ENCODE measurements around the gene ANKRD28. TPM values are rescaled to one million over a fixed set of nuclear protein-coding genes. Genes with fewer than 3 reads are reported as not detected.

Gene ANKRD28
- total RNA-seq, 1 donor from 2014 or later = 21.6 TPM

DNA sequence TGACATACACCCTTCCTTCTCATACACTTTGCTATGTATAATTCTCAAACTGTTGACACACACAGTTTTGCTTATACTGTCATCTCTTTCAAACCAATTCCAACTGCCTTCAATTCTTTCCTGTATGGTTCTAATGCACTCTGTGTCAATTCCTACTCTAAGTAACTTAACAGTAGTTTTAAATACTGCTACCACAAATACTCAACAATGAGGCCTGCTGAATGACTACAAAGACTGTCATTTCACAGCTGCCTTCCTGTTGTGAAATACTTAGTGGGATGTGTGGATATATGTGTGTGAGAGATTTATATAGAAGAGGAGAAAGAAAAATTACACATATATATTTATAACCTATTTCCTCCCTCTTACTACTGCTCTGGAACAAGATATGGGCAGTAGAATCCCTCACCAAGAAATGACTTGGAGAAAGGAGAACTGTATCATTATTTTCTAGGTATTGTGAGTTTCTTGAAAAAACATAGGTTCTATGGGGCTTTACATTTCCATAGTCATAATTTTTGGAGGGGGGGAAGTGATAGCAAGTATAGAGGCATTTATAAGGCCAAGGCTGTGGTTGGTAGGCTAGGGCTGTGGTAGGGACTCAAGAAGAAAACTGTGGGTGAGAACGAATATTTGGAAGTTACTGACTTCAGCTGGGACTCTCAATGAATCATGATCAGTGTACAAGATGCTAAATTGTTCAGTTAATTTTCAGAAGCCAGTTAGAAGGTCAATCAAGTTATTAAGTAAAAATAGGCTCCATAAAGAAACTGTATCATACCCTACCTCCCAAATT is 88.7 kb downstream of the ANKRD28 start:
- Histone ChIP-seq H3K4me1 (peaks cover 5% of the 10 kb centered on the region), H3K4me3 (no peak overlapping the region), H3K9me3 (replicated peaks) (no peaks in the 10 kb centered on the region), H3K27ac (replicated peaks) (no peak overlapping the region), H3K27me3 (ENCODE audit: low read depth) (no peaks in the 10 kb centered on the region), H3K36me3 (peaks cover 47% of the 10 kb centered on the region)
- intact Hi-C loops (cut with micrococcal nuclease) = no loop called here
- no peak for DNase-seq
- TF ChIP-seq CTCF (IDR thresholded peaks at IDR 0.05; ENCODE audit: borderline replicate concordance) = no peak

- Histone ChIP-seq H3K4me3 (no peak overlapping the region), H3K9me3 (replicated peaks) (no peaks in the 10 kb centered on the region), H3K27me3 (ENCODE audit: low read depth) (no peaks in the 10 kb centered on the region), H3K4me1 (no peaks in the 10 kb centered on the region), H3K27ac (replicated peaks) (no peak overlapping the region), H3K36me3 (peaks cover 47% of the 10 kb centered on the region)
- intact Hi-C loops (cut with micrococcal nuclease) = no loop called here
- TF ChIP-seq CTCF (IDR thresholded peaks at IDR 0.05; ENCODE audit: borderline replicate concordance) = no peak
- DNase-seq = no peak
These were observed 90.0 kb downstream of the ANKRD28 start for GRCh38 chr3:15707779-15708178.

DNA sequence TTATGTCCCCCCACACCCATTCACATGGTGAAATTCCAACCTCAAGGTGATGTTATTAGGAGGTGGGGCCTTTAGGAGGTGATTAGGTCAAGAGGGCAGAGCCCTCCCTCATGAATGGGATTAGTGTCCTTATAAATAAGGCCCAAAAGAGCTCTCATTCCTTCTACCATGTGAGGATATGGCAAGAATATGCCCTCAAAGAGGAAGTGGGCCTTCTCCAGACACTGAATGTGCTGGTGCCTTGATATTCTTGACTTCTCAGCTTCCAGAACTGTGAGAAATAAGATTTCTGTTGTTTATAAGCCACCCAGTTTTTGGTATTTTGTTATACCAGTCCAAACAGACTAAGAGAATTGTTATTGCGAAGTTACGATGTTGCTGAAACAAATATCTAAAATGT is 94.4 kb downstream of the ANKRD28 start:
- Histone ChIP-seq H3K36me3 (peaks cover 29% of the 10 kb centered on the region), H3K27me3 (ENCODE audit: low read depth) (no peaks in the 10 kb centered on the region), H3K9me3 (replicated peaks) (peaks cover 6% of the 10 kb centered on the region), H3K4me1 (no peaks in the 10 kb centered on the region), H3K4me3 (no peak overlapping the region), H3K27ac (replicated peaks) (no peak overlapping the region)
- DNase-seq = no peak
- intact Hi-C loops (cut with micrococcal nuclease) = no loop called here
- TF ChIP-seq CTCF (IDR thresholded peaks at IDR 0.05; ENCODE audit: borderline replicate concordance) = no peak

DNA sequence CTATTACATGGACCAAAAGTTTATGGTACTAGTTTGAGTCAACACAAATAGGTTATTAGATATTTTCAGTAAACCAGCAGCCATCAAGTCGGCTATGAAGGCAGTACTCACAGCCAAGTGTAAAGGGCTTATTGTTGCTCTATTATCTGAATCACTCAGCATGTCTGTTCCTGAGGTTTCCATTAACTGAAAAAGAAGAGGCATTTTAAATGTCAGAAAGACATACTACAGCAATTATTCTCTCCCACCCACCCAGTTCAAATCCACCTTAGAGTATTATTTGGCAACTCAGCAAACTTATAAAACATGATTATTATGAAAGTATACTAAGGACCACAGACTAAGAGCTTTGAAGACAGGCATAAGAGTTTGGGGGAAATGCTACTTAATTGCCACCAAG is 103.2 kb downstream of the ANKRD28 start:
- intact Hi-C loops (cut with micrococcal nuclease) = no loop called here
- Histone ChIP-seq H3K27ac (replicated peaks) (no peak overlapping the region), H3K36me3 (peaks cover 32% of the 10 kb centered on the region), H3K9me3 (replicated peaks) (peaks cover 6% of the 10 kb centered on the region), H3K4me3 (no peak overlapping the region), H3K4me1 (no peaks in the 10 kb centered on the region), H3K27me3 (ENCODE audit: low read depth) (no peaks in the 10 kb centered on the region)
- DNase-seq = no peak
- TF ChIP-seq CTCF (IDR thresholded peaks at IDR 0.05; ENCODE audit: borderline replicate concordance) = no peak

- H3K36me3 ChIP-seq = peaks cover 44% of the 10 kb centered on the region
- intact Hi-C loops (cut with micrococcal nuclease) = no loop called here
- TF ChIP-seq CTCF (IDR thresholded peaks at IDR 0.05; ENCODE audit: borderline replicate concordance) = no peak
- DNase-seq = no peak
- H3K4me1 ChIP-seq = no peaks in the 10 kb centered on the region
- H3K27me3 ChIP-seq (ENCODE audit: low read depth) = no peaks in the 10 kb centered on the region
- H3K27ac ChIP-seq (replicated peaks) = no peak overlapping the region
- no peak overlapping the region for H3K4me3 ChIP-seq
- no peaks in the 10 kb centered on the region for H3K9me3 ChIP-seq (replicated peaks)
These were observed 104.4 kb downstream of the ANKRD28 start for GRCh38 chr3:15693355-15693754.

Data from left ventricle myocardium inferior (tissue), 1 donor.